ENCODE data around the gene AMIGO1.

AMIGO1 gene

GRCh38 chr1:109490029-109490933, 19.2 kb downstream of the AMIGO1 start:
- Mint-ChIP-seq H3K27me3 (no peaks in the 10 kb centered on the region), H3K9me3 (no peaks in the 10 kb centered on the region), H3K36me3 (peaks cover 26 to 55% of the 10 kb centered on the region in 2 donors), H3K27ac (no peak overlapping the region), H3K4me3 (no peak overlapping the region), H3K4me1 (peaks cover 15 to 27% of the 10 kb centered on the region in 2 donors)
- DNase-seq: peak; percentile 51
- peak; percentile 44 to 50 for ATAC-seq (replicated peaks)

GRCh38 chr1:109488696-109489095, 20.8 kb downstream of the AMIGO1 start:
- DNase-seq (no peak), ATAC-seq (replicated peaks) (no peak)
- H3K4me1 Mint-ChIP-seq: peaks cover 9 to 25% of the 10 kb centered on the region in 2 donors
- H3K27ac Mint-ChIP-seq: no peak overlapping the region
- H3K36me3 Mint-ChIP-seq: peaks cover 22 to 51% of the 10 kb centered on the region in 2 donors
- H3K9me3 Mint-ChIP-seq: no peaks in the 10 kb centered on the region
- H3K4me3 Mint-ChIP-seq: no peak overlapping the region
- no peaks in the 10 kb centered on the region for H3K27me3 Mint-ChIP-seq

GRCh38 chr1:109488201-109488600, 21.3 kb downstream of the AMIGO1 start:
- no peak for ATAC-seq (replicated peaks)
- no peak overlapping the region for H3K27ac Mint-ChIP-seq
- H3K4me1 Mint-ChIP-seq: peaks cover 12 to 29% of the 10 kb centered on the region in 2 donors
- H3K9me3 Mint-ChIP-seq: no peaks in the 10 kb centered on the region
- no peak for DNase-seq
- H3K36me3 Mint-ChIP-seq: peaks cover 22 to 51% of the 10 kb centered on the region in 2 donors
- no peaks in the 10 kb centered on the region for H3K27me3 Mint-ChIP-seq
- no peak overlapping the region for H3K4me3 Mint-ChIP-seq

GRCh38 chr1:109487261-109487660, 22.3 kb downstream of the AMIGO1 start:
- no peak for DNase-seq
- peaks cover 15 to 35% of the 10 kb centered on the region in 2 donors for H3K4me1 Mint-ChIP-seq
- no peak for ATAC-seq (replicated peaks)
- H3K27me3 Mint-ChIP-seq: no peaks in the 10 kb centered on the region
- no peak overlapping the region for H3K4me3 Mint-ChIP-seq
- H3K36me3 Mint-ChIP-seq: peaks cover 22 to 46% of the 10 kb centered on the region in 2 donors
- peak overlapping the region; percentile 47 for H3K27ac Mint-ChIP-seq
- no peaks in the 10 kb centered on the region for H3K9me3 Mint-ChIP-seq

- Mint-ChIP-seq H3K36me3 (peaks cover 18 to 34% of the 10 kb centered on the region in 2 donors), H3K9me3 (no peaks in the 10 kb centered on the region), H3K27me3 (peaks cover 11 to 14% of the 10 kb centered on the region in 2 donors), H3K4me1 (peaks cover 15 to 27% of the 10 kb centered on the region in 2 donors), H3K4me3 (peak overlapping the region; percentile 97 to 99), H3K27ac (peak overlapping the region; percentile 96)
- ATAC-seq (replicated peaks) (no peak), DNase-seq (no peak)
Observed at GRCh38 chr1:109485001-109485400, 24.5 kb downstream of the AMIGO1 start.

GRCh38 chr1:109484519-109484975, 25.0 kb downstream of the AMIGO1 start:
- Mint-ChIP-seq H3K9me3 (no peaks in the 10 kb centered on the region), H3K36me3 (peaks cover 16 to 30% of the 10 kb centered on the region in 2 donors), H3K27ac (peak overlapping the region; percentile 96), H3K4me1 (peaks cover 15 to 27% of the 10 kb centered on the region in 2 donors), H3K27me3 (peaks cover 16 to 17% of the 10 kb centered on the region in 2 donors), H3K4me3 (peak overlapping the region; percentile 97 to 99)
- no peak for DNase-seq
- no peak for ATAC-seq (replicated peaks)

- Mint-ChIP-seq H3K36me3 (peaks cover 14 to 26% of the 10 kb centered on the region in 2 donors), H3K9me3 (no peaks in the 10 kb centered on the region), H3K27me3 (peaks cover 23 to 24% of the 10 kb centered on the region in 2 donors), H3K4me3 (peak within 1 kb of the TSS; percentile 97 to 99), H3K4me1 (peaks cover 15 to 27% of the 10 kb centered on the region in 2 donors), H3K27ac (peak within 1 kb of the TSS; percentile 96)
- peak; percentile 86 for DNase-seq
- peak; percentile 80 to 86 for ATAC-seq (replicated peaks)
Observed at GRCh38 chr1:109483672-109484518, 25.6 kb downstream of the AMIGO1 start, which contains the start of gene ATXN7L2. Gene ATXN7L2 (plus strand): TSS chr1:109483905. CDS start chr1:109483954, 49 bp downstream.

DNA sequence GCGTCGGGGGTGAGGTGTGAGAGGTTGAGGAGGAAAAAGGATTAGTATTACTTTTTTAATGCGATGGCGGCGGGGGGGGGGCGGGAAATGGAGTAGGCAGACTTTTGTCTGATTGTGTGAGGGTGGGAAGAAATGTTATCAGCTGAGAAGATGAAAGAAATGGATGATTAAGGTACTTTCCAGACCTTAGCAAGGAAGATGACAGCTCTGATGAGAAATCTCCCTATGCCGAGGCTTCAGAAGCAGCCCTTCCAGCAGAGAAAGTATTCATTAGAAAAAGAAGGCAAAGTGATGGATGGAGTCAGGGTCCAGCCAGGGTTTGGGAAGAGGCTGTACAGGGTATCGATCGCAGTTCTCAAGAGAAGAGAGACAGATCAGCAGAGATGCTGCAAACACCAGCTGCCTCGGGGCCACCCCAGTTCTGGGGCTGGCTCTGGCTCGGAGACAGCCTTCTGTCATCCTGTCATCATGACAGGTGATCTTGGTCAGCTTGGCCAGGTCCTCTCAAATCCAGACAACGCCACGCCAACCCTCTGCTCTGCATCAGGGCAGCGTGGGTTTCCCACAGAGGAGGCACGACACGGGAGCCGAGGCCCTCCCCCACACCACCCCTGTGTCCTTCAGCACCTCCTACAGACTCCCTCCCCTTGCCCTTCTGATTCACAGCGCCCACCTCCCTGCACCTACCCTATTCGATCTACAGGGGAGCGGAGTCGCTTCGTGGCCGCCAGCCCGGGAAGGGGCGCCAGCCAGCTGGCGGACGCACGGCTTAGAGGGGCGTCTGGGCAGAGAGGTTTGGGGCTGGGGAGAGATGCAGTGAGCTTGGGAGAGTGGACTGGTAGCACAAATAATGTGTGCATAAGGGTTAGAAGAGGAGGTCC, 26.5 kb downstream of the AMIGO1 start:
- Mint-ChIP-seq H3K4me3 (peak overlapping the region; percentile 97 to 99), H3K36me3 (peaks cover 9 to 18% of the 10 kb centered on the region in 2 donors), H3K27me3 (peaks cover 31% of the 10 kb centered on the region in 2 donors), H3K4me1 (peaks cover 15 to 27% of the 10 kb centered on the region in 2 donors), H3K9me3 (no peaks in the 10 kb centered on the region), H3K27ac (peak overlapping the region; percentile 48)
- peak; percentile 47 to 53 for ATAC-seq (replicated peaks)
- no peak for DNase-seq

DNA sequence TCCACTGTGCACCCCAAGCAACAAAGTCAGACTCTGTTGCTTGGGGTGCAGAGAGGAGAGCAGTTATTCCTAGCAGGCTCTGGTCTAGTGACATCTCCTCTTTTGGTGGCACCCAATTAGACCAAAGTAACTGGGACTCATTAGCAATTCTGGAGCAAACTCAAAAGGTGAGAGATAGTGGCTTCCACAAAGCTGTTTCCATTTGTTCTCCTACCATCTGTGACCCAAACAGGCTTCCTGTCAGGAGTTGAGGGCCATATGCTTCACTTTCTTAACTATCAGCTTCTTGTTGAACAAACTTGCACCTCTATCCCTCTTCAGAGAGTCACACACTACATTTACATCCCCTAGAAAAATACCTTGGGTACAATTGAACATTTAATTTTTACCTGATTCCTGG, 27.3 kb downstream of the AMIGO1 start:
- DNase-seq: no peak
- ATAC-seq (replicated peaks): no peak
- H3K27ac Mint-ChIP-seq: no peak overlapping the region
- peaks cover 39% of the 10 kb centered on the region in 2 donors for H3K27me3 Mint-ChIP-seq
- H3K9me3 Mint-ChIP-seq: no peaks in the 10 kb centered on the region
- no peak overlapping the region for H3K4me3 Mint-ChIP-seq
- peaks cover 15 to 27% of the 10 kb centered on the region in 2 donors for H3K4me1 Mint-ChIP-seq
- peaks cover 2 to 10% of the 10 kb centered on the region in 2 donors for H3K36me3 Mint-ChIP-seq

GRCh38 chr1:109481646-109482045, 27.9 kb downstream of the AMIGO1 start:
- Mint-ChIP-seq H3K4me1 (peaks cover 15 to 27% of the 10 kb centered on the region in 2 donors), H3K36me3 (peaks cover 2 to 9% of the 10 kb centered on the region in 2 donors), H3K27ac (no peak overlapping the region), H3K4me3 (no peak overlapping the region), H3K27me3 (peaks cover 44 to 45% of the 10 kb centered on the region in 2 donors), H3K9me3 (no peaks in the 10 kb centered on the region)
- DNase-seq (no peak), ATAC-seq (replicated peaks) (no peak)

- no peaks in the 10 kb centered on the region for H3K36me3 Mint-ChIP-seq
- H3K27ac Mint-ChIP-seq: no peak overlapping the region
- no peak overlapping the region for H3K4me3 Mint-ChIP-seq
- H3K27me3 Mint-ChIP-seq: peaks cover 59 to 62% of the 10 kb centered on the region in 2 donors
- H3K4me1 Mint-ChIP-seq: peaks cover 9 to 19% of the 10 kb centered on the region in 2 donors
- ATAC-seq (replicated peaks): no peak
- H3K9me3 Mint-ChIP-seq: no peaks in the 10 kb centered on the region
- DNase-seq: no peak
Observed at GRCh38 chr1:109479901-109480300, 29.6 kb downstream of the AMIGO1 start.

GRCh38 chr1:109479311-109479710, 30.2 kb downstream of the AMIGO1 start:
- ATAC-seq (replicated peaks): no peak
- no peaks in the 10 kb centered on the region for H3K9me3 Mint-ChIP-seq
- no peak for DNase-seq
- H3K36me3 Mint-ChIP-seq: no peaks in the 10 kb centered on the region
- peaks cover 7 to 13% of the 10 kb centered on the region in 2 donors for H3K4me1 Mint-ChIP-seq
- no peak overlapping the region for H3K27ac Mint-ChIP-seq
- H3K27me3 Mint-ChIP-seq: peaks cover 65 to 68% of the 10 kb centered on the region in 2 donors
- H3K4me3 Mint-ChIP-seq: no peak overlapping the region

- Mint-ChIP-seq H3K36me3 (no peaks in the 10 kb centered on the region), H3K4me1 (peaks cover 7 to 10% of the 10 kb centered on the region in 2 donors), H3K27ac (no peak overlapping the region), H3K4me3 (no peak overlapping the region), H3K27me3 (peaks cover 65 to 71% of the 10 kb centered on the region in 2 donors), H3K9me3 (no peaks in the 10 kb centered on the region)
- no peak for DNase-seq
- no peak for ATAC-seq (replicated peaks)
Observed at GRCh38 chr1:109478806-109479205, 30.7 kb downstream of the AMIGO1 start.
